Measurements from ENCODE around the gene LRP1.

The LRP1 gene

DNA sequence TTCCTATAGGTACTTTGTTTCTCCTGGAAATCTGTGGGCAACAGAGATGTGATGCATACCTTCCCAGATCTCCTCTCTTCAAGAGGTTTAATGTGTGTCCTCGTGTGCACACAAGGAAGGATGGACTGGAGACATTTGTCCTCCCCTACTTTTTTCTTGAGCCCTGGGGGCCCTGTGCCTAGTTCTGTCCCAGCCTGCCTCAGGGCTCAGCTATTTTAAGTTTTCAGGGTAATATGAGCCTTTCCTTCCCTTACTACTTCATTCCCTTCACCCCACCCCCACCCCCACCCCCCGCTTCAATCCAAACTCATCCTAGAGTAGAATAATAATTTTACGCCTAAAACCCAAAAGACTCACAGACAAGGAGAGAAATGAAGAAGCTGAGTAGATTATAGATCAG, 122.3 kb downstream of the LRP1 start:
- no peak for DNase-seq
- Mint-ChIP-seq H3K27me3 (no peaks in the 10 kb centered on the region), H3K9me3 (no peaks in the 10 kb centered on the region)

GRCh38 chr12:57250956-57251355, 122.7 kb downstream of the LRP1 start, which contains the start of gene STAC3:
STAC3 (minus strand) TSS chr12:57251187; CDS start chr12:57249636, 1,551 bp downstream.
- CTCF ChIA-PET, result interaction anchor here (0.9 to 4.6 kb wide), 9 partner anchors 8 to 202 kb away, joined by 3 to 21 read pairs (median 4); no protein-coding TSS in a partner anchor
- Mint-ChIP-seq H3K27me3 (no peaks in the 10 kb centered on the region), H3K4me3 (no peak within 1 kb of the TSS)

More for the DNA sequence above, 122.3 kb downstream of the LRP1 start:
- Mint-ChIP-seq H3K27ac (no peak overlapping the region), H3K4me3 (no peak overlapping the region), H3K36me3 (peaks cover 4% of the 10 kb centered on the region), H3K4me1 (peaks cover 10% of the 10 kb centered on the region)
- CTCF ChIA-PET, result interaction anchor here (0.9 to 4.6 kb wide), 7 partner anchors 8 to 202 kb away, joined by 3 to 21 read pairs (median 8); no protein-coding TSS in a partner anchor

GRCh38 chr12:57254506-57255280, 126.4 kb downstream of the LRP1 start:
- CTCF ChIA-PET, result interaction anchor here (1.2 kb wide), 1 partner anchor 12 kb away, joined by 4 read pairs; no protein-coding TSS in a partner anchor
- H3K36me3 Mint-ChIP-seq, result peaks cover 31% of the 10 kb centered on the region

More at GRCh38 chr12:57250956-57251355, 122.7 kb downstream of the LRP1 start, which contains the start of gene STAC3:
- no peak for DNase-seq
- no peaks in the 10 kb centered on the region for H3K9me3 Mint-ChIP-seq
- H3K4me1 Mint-ChIP-seq, result peaks cover 10% of the 10 kb centered on the region
- H3K27ac Mint-ChIP-seq, result no peak within 1 kb of the TSS
- peaks cover 7% of the 10 kb centered on the region for H3K36me3 Mint-ChIP-seq

GRCh38 chr12:57255916-57256315, 127.6 kb downstream of the LRP1 start:
- Mint-ChIP-seq H3K27ac (no peak overlapping the region), H3K4me1 (no peaks in the 10 kb centered on the region), H3K36me3 (peaks cover 37% of the 10 kb centered on the region), H3K4me3 (no peak overlapping the region), H3K27me3 (no peaks in the 10 kb centered on the region), H3K9me3 (no peaks in the 10 kb centered on the region)
- CTCF ChIA-PET, result interaction anchor here (0.6 kb wide), 1 partner anchor 33 kb away, joined by 4 read pairs; no protein-coding TSS in a partner anchor
- DNase-seq, result no peak

More at GRCh38 chr12:57254506-57255280, 126.4 kb downstream of the LRP1 start:
- Mint-ChIP-seq H3K27me3 (no peaks in the 10 kb centered on the region), H3K9me3 (no peaks in the 10 kb centered on the region), H3K4me1 (no peaks in the 10 kb centered on the region), H3K4me3 (no peak overlapping the region), H3K27ac (no peak overlapping the region)
- no peak for DNase-seq

DNA sequence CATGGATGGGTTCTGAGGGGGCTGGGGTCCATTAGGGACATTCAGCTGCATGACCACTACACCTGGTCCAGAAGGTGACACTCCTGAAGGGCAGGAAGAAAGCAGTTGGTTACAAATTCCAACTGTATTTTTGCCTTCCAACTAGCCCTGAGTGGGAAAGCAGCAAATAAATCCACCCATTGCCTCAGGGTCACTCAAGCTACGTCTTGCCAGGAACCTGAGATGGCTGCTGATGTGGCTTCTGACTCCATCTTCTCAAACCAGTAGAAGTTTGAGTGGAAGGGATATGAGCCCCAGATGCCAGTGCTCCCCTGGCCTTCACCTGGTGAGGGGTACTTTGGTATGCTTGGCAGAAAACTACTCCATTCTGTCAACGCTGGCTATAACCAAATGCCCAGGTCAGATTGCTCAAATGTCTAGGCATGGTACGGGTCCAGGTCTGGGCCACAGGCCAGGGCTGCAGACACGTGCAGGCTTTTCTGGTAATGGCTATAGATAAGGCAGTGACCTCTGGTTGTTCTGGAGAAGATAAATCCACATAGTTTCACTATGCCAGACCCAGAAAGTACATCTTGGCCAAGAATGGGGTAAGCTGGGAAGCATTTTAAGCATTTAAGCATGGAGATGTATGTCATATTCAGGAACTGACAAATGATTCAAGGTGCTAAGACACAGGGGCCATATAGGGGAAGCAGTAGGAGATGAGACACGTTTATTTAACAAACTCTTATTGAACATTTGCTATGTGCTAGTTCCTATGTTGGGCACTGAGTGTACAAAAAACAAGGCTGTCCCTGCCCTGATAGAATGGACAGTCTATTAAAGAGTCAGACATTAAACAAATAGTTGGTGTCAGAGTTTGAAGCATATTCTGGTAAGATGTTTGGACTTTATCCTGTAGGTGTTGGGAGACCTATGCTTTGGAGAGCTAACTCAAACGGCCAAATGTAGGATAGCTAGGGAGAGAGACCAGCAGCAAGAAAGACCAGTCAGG, 131.0 kb downstream of the LRP1 start:
- H3K4me3 Mint-ChIP-seq, result no peak overlapping the region
- CTCF ChIA-PET, result interaction anchor here (9.5 kb wide), 1 partner anchor 194 kb away, joined by 90 read pairs; the partner anchor contains the start of gene INHBE
- H3K4me1 Mint-ChIP-seq, result peaks cover 4% of the 10 kb centered on the region
- no peaks in the 10 kb centered on the region for H3K27me3 Mint-ChIP-seq
- no peaks in the 10 kb centered on the region for H3K9me3 Mint-ChIP-seq
- no peak for DNase-seq
- no peak overlapping the region for H3K27ac Mint-ChIP-seq
- peaks cover 45% of the 10 kb centered on the region for H3K36me3 Mint-ChIP-seq

DNA sequence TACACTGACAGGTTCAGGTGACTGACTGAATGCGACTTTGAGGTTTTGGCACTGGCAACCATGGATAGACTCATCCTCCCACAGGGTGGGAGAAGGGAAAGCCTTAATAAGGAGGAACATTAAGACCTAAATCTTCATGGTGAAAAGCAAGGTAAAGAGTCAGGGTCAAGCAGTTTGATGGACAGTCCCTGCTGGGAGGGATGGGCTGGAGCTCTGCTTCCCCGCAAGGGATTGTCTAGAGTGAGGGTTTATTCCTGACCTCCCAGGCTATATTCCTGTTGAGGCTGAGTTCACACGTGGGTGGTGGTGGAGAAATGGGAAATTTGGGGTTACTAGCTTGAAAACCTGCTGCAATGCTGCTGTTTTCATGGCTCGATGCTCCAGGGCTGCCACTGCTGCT, 132.1 kb downstream of the LRP1 start:
- Mint-ChIP-seq H3K36me3 (peaks cover 51% of the 10 kb centered on the region), H3K4me3 (no peak overlapping the region), H3K4me1 (peaks cover 4% of the 10 kb centered on the region), H3K27me3 (no peaks in the 10 kb centered on the region), H3K9me3 (no peaks in the 10 kb centered on the region), H3K27ac (no peak overlapping the region)
- DNase-seq, result no peak
- CTCF ChIA-PET, result interaction anchor here (1.4 to 9.5 kb wide), 4 partner anchors 10 to 199 kb away, joined by 4 to 90 read pairs (median 6); partner anchors contain the start of genes GLI1, INHBE and STAC3

DNA sequence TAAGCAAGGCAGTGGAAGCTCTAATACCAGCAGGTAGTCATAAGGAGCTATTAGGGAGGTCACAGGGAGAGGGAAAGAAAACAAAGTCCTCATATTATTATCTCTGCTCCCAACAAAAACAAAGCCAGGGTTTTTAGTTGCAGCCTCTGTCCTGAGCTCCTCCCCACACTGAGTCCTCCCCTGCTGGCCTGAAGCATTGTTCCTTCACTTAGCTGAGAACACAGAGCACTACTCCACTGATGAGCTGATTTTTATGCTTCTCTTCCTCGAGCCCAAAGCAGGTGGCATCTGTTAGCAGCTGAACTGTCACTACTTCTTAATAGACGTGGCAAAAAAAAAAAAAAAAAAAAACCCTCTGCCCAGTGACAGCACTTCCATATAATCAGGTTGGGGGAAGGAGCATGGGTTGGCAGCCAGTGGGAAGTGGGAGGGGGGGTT, 133.2 kb downstream of the LRP1 start:
- no peaks in the 10 kb centered on the region for H3K27me3 Mint-ChIP-seq
- CTCF ChIA-PET, result interaction anchor here (0.8 to 9.5 kb wide), 10 partner anchors 11 to 198 kb away, joined by 3 to 90 read pairs (median 4); partner anchors contain the start of genes GLI1, INHBE and STAC3
- H3K36me3 Mint-ChIP-seq, result peaks cover 43% of the 10 kb centered on the region
- H3K4me1 Mint-ChIP-seq, result peaks cover 4% of the 10 kb centered on the region
- no peak overlapping the region for H3K4me3 Mint-ChIP-seq
- no peak overlapping the region for H3K27ac Mint-ChIP-seq
- H3K9me3 Mint-ChIP-seq, result no peaks in the 10 kb centered on the region
- DNase-seq, result no peak

- CTCF ChIA-PET, result interaction anchor here (0.9 to 9.5 kb wide), 8 partner anchors 12 to 201 kb away, joined by 3 to 90 read pairs (median 4); partner anchors contain the start of genes INHBE and STAC3
- Mint-ChIP-seq H3K9me3 (no peaks in the 10 kb centered on the region), H3K36me3 (peaks cover 40% of the 10 kb centered on the region), H3K4me1 (peaks cover 4% of the 10 kb centered on the region), H3K27ac (no peak overlapping the region), H3K4me3 (no peak overlapping the region), H3K27me3 (no peaks in the 10 kb centered on the region)
- DNase-seq, result no peak
Observed at GRCh38 chr12:57262126-57262822, 134.0 kb downstream of the LRP1 start.
